Activated CD4-positive, CD25-positive, alpha-beta regulatory T cell treated with anti-CD3 and anti-CD28 coated beads, Interleukin-2, amount 50 U/mL, for 24 hours (primary cell): ENCODE results near the gene ZNF141.
"Not testable (repeated sequence)": the region's sequence is repeated elsewhere in the genome, so short reads cannot be mapped to it uniquely, and the experiment has no call there.

Experiments
- ATAC-seq, 2 donors: fragments of 150-1000 bp; cut with Tn5 transposase; one replicate each; pipeline ENCODE4 v1.10.0; 2021; ENCODE audit warnings: mild to moderate bottlenecking in 1 of 2, moderate library complexity in 1 of 2

The ZNF141 gene

DNA sequence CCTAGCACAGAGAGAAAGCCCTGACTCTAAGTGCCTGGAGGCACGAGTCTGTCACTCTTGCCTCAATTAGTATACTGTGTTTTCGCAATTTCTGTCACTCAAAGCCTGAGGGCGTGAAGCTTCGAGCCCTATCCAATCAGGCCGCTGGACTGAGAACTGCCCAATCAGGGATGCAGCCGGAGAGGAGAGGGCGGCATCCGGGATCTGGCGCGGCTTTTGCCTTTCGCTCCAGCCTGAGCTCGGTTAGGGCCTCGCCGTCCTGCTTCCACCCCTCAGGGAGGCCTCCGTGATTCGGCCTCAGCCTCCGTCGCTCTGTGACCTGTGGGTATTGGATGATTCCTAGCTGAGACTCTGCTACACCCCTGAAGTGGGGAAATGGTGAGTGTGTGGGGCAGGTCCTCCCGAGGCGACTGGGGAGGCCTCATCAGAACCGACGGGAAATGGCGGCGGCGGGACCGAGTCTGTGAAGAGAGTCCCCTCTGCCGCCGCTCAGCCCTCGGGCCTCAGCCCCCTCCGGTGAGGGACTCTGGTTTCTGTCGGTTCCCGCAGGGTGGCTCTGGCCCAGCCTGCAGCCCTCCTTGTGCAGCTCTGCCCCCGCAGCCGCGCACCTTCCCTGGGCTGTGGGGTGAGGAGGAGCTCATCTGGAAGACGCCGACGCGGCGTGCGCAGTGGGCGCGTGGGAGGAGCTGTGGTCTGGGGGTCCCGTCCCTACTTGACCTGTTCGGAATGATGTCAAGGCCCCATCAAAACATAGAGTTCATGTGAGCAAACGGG is 48.5 kb downstream of the ZNF141 start:
- ATAC-seq: no peak

DNA sequence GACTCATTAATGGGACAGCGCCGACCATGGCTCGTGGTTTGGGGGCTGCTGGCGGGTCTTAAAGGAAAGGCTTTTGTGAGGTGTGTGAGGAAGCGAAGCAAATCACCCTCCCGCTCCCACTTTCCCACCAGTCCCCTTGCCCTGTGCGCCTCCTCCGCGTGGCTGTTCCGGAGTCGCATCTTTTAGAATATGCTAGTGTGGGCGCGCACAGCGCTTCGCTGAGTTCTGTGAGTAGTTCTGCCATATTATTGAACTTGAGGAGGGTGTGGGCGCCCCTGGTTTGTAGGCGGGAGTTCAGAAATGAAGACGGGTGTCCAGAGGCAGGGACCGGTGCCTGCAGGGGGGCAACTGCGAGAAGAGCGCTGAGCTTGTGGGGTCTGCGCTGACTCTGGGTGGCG is 49.1 kb downstream of the ZNF141 start:
- ATAC-seq: no peak

DNA sequence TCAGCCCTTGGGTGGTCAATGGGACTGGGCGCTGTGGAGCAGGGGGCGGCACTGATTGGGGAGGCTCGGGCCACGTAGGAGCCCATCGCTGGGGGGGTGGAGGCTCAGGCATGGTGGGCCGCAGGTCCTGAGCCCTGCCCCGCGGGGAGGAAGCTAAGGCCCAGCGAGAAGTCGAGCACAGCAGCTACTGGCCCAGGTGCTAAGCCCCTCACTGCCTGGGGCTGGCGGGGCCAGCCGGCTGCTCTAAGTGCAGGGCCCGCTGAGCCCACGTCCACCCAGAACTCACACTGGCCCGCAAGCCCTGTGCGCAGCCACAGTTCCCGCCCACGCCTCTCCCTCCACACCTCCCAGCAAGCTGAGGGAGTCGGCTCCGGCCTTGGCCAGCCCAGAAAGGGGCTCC is 66.4 kb downstream of the ZNF141 start:
- ATAC-seq: no peak

DNA sequence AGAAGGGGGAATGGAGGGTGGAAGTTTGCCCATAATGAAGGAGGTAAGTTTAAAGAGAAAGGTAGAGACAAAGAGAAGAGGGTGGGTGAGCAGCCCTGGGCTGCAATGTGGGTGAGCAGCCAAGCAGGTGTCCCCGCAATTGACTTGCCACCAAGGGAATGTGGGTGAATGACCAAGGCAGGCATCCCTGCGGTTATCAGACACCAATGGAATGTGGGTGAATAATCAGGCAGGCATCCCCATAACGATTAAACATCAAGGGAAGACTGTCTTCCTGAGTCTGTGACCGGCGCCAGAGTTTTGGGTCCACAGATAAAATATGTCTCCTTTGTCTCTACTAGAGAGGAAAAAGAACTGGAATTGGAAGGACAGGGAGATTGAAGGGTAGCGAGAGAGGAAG is 70.7 kb downstream of the ZNF141 start:
- not testable (repeated sequence) for ATAC-seq

DNA sequence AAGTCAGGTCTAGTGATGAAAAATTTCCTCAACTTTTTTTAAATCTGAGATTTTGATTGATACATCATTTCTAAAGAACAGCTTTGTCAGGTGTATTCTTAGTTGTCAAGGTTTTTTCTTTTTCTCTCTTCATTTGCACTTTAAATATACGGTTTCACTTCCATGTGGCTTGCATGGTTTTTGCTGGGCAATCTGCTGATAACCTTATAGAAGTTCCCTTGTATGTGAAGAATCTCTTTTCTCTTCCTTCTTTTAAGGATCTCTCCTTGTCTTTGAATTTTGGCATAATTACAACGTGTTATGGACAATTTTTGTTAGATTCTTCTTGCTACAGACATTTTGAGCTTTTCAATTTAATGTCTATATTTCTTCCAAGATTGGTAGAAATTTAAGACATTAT is 85.0 kb downstream of the ZNF141 start:
- ATAC-seq: no peak
